Kidney capillary endothelial cell (primary cell): Measurements from ENCODE around the gene KL.

Source experiments
- DNase-seq: peaks from one replicate; pipeline ENCODE4 v3.0.0-alpha.2; 2018; ENCODE audit warnings: low spot score

KL gene

GRCh38 chr13:33111414-33112110 is 95.3 kb downstream of the KL start:
- DNase-seq, result no peak

GRCh38 chr13:33112766-33113165 is 96.5 kb downstream of the KL start:
- DNase-seq, result no peak

DNA sequence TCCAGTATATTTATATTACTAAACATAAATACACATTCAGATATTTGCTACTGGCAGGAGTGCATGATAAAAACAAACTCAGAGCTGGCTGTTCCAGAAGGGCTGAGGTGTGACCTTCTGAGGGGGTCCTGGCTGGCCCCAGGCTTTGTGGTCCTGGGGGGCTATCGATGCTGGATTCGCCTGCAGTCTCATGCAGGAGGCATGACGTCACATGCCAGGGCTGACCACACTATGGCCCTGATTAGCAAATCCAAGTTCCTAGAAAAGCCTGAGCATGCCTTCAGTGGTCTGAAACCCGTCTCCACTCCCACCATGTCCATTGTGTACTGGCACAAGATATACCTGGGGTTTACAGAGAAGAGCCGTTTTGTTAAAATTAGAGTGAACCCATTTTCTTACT is 97.9 kb downstream of the KL start:
- DNase-seq, result no peak

- no peak for DNase-seq
Measured at GRCh38 chr13:33115274-33115673, 99.1 kb downstream of the KL start.
